A549 (cell line): ENCODE data around the gene PCSK5.

Experiments
- BHLHE40 ChIP-seq: IDR thresholded peaks from 2 replicates; pipeline ENCODE4 v1.6.1; 2012; ENCODE audit warnings: low read depth, low read length, inconsistent platforms
- CEBPB ChIP-seq, 2 experiments: fragments of >200 bp in 1 of 2; sonication (Bioruptor Twin) in 1 of 2; formaldehyde crosslinking in 1 of 2; IDR thresholded peaks; 2 replicates each; pipeline ENCODE4 v1.6.1; 2012 to 2016
- CHD4 ChIP-seq: fragments of 200-600 bp; sonication (generic); IDR thresholded peaks from 2 replicates; pipeline ENCODE4 v1.6.1; 2016; ENCODE audit warnings: antibody characterized with exemption, mild to moderate bottlenecking, borderline replicate concordance
- EP300 ChIP-seq, 2 experiments: fragments of >200 bp; sonication (Bioruptor Twin); formaldehyde crosslinking; IDR thresholded peaks; 2 replicates in 1 of 2; 3 replicates in 1 of 2; pipeline ENCODE4 v1.6.1; 2016 to 2017
- HDAC2 ChIP-seq: fragments of 200-600 bp; sonication (generic); IDR thresholded peaks from 2 replicates; pipeline ENCODE4 v1.6.1; 2016
- KDM5A ChIP-seq: fragments of 200-600 bp; sonication (generic); IDR thresholded peaks from 2 replicates; pipeline ENCODE4 v1.6.1; 2016; ENCODE audit warnings: antibody characterized with exemption, mild to moderate bottlenecking
- MAFK ChIP-seq: fragments of 450-650 bp; IDR thresholded peaks from 2 replicates; pipeline ENCODE4 v1.6.1; 2014; ENCODE audit not compliant: partially characterized antibody
- POLR2A ChIP-seq: IDR thresholded peaks from 2 replicates; pipeline ENCODE4 v1.6.1; 2012; ENCODE audit warnings: mild to moderate bottlenecking, low read length
- RAD21 ChIP-seq, 2 experiments: fragments of >200 bp in 1 of 2; sonication (Bioruptor Twin) in 1 of 2; formaldehyde crosslinking in 1 of 2; IDR thresholded peaks in 1 of 2; conservative IDR thresholded peaks in 1 of 2; 2 replicates in 1 of 2; 3 replicates in 1 of 2; pipeline ENCODE4 v1.6.1; 2012 to 2018; ENCODE audit warnings: inconsistent platforms in 1 of 2
- RCOR1 ChIP-seq: fragments of 150-350 bp; IDR thresholded peaks from 2 replicates; pipeline ENCODE4 v1.6.1; 2014; ENCODE audit warnings: antibody characterized with exemption, low read length, low read depth
- RFX5 ChIP-seq: fragments of 450-650 bp; IDR thresholded peaks from 2 replicates; pipeline ENCODE4 v1.7.1; 2014; ENCODE audit warnings: antibody characterized with exemption, mild to moderate bottlenecking, moderate library complexity
- SMC3 ChIP-seq: fragments of >200 bp; sonication (Bioruptor Twin); formaldehyde crosslinking; IDR thresholded peaks from 3 replicates; pipeline ENCODE4 v1.6.1; 2018; ENCODE audit warnings: inconsistent platforms
- TF ChIP-seq, protein P1 (sequence below): fragments of >200 bp; sonication (Bioruptor Twin); formaldehyde crosslinking; IDR thresholded peaks from 3 replicates; pipeline ENCODE4 v1.5.1; 2016
- TF ChIP-seq, protein P2 (sequence below): fragments of 250-450 bp; sonication (Bioruptor Pico); IDR thresholded peaks from 2 replicates; pipeline ENCODE4 v1.5.0; 2021; ENCODE audit warnings: mild to moderate bottlenecking, moderate library complexity, borderline replicate concordance

DNA sequence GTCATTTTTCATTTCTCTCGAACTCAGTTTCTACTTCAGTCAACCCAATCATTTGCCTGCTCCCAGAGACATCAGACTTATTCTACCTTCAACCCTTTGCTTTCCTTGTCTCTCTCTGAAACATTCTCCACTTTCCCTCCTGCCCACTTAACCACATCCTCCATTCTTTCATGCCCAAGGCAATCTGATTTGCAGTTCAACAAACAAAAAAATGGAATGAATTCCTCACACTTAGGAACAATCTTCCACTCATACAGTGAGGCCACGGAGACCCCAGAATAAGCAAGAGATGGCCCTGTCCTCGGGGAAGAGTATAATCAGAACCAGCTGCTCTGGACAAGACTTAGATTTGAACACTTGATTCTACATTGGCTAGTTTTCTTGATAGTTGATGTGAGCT, 323.3 kb downstream of the PCSK5 start:
- TF ChIP-seq RCOR1 (no peak), HDAC2 (no peak), KDM5A (no peak), EP300 (IDR thresholded peaks at IDR 0.05) (no peak), MAFK (no peak), CEBPB (IDR thresholded peaks at IDR 0.05) (no peak), CHD4 (no peak), POLR2A (no peak), RAD21 (conservative IDR thresholded peaks at IDR 0.05 in 1 of 2, IDR thresholded peaks at IDR 0.05 in 1 of 2) (no peak), SMC3 (no peak), BHLHE40 (no peak), RFX5 (no peak)
- TF ChIP-seq, protein P1, sequence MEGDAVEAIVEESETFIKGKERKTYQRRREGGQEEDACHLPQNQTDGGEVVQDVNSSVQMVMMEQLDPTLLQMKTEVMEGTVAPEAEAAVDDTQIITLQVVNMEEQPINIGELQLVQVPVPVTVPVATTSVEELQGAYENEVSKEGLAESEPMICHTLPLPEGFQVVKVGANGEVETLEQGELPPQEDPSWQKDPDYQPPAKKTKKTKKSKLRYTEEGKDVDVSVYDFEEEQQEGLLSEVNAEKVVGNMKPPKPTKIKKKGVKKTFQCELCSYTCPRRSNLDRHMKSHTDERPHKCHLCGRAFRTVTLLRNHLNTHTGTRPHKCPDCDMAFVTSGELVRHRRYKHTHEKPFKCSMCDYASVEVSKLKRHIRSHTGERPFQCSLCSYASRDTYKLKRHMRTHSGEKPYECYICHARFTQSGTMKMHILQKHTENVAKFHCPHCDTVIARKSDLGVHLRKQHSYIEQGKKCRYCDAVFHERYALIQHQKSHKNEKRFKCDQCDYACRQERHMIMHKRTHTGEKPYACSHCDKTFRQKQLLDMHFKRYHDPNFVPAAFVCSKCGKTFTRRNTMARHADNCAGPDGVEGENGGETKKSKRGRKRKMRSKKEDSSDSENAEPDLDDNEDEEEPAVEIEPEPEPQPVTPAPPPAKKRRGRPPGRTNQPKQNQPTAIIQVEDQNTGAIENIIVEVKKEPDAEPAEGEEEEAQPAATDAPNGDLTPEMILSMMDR: no peak
- TF ChIP-seq, protein P2, sequence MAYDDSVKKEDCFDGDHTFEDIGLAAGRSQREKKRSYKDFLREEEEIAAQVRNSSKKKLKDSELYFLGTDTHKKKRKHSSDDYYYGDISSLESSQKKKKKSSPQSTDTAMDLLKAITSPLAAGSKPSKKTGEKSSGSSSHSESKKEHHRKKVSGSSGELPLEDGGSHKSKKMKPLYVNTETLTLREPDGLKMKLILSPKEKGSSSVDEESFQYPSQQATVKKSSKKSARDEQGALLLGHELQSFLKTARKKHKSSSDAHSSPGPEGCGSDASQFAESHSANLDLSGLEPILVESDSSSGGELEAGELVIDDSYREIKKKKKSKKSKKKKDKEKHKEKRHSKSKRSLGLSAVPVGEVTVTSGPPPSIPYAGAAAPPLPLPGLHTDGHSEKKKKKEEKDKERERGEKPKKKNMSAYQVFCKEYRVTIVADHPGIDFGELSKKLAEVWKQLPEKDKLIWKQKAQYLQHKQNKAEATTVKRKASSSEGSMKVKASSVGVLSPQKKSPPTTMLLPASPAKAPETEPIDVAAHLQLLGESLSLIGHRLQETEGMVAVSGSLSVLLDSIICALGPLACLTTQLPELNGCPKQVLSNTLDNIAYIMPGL (CRISPR knock-in tag): no peak
